Fibroblast of upper back skin (primary cell): ENCODE measurements around the gene MID1.

Experiments
- DNase-seq: peaks from one replicate; pipeline ENCODE4 v3.0.0-alpha.2; 2013

MID1 gene

GRCh38 chrX:10576777-10577447, 43.5 kb downstream of the MID1 start:
- DNase-seq = no peak

GRCh38 chrX:10576186-10576585, 44.2 kb downstream of the MID1 start:
- no peak for DNase-seq

DNA sequence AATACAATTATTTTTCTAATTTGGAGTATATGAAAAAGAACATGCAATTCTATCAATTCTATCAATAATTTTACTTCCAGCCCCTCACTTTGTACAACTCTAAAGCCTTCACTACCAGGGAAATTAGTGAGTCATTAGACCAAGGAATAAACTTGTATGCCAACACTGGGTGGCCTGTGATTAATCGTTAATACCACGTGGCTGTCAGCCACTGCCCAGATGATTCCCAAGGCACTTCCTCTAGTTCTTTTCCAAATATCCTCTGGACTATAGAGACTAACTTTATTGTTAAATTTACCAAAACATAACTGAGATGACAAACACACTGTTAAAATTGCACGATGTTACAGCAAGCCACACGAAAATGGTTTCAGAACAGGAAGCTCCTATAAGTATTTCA, 45.7 kb downstream of the MID1 start:
- no peak for DNase-seq

DNA sequence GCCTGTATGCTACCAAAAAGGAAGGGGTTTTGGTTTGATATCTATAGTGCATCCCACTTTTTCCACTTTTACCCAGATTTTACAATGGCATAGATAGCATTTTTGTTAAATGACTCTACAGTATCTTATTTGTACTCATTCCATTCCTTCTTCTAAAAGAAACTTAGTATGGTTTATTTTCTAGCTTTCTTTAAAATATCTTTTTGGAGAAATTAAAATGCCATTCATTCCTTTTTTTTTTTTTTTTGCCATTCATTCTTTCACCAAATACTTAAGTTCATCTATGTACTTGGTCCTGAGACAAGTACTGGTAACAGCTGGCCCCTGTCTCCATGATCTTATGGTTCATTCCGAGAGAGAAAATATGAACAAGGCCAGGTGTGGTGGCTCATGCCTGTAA, 49.1 kb downstream of the MID1 start:
- peak; percentile 57 for DNase-seq

DNA sequence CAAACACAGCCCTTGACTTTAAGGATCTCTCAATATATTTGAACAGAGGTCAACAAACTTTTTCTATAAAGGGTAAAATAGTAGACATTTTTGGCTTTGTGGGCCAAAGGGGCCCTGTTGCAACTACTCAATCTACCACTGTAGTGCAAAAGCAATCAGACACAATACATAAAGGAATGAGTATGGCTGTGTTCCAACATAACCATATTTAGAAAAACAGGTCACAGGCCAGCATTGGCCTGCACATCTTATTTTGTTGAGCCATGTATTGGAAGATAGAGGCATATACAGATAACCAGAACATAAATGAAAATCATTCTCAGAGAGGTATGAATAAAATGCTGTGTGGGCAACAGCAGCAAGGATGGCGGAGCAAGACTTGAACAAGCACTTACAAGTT, 49.8 kb downstream of the MID1 start:
- DNase-seq = no peak

- no peak for DNase-seq
Observed at GRCh38 chrX:10569946-10570345, 50.4 kb downstream of the MID1 start.

DNA sequence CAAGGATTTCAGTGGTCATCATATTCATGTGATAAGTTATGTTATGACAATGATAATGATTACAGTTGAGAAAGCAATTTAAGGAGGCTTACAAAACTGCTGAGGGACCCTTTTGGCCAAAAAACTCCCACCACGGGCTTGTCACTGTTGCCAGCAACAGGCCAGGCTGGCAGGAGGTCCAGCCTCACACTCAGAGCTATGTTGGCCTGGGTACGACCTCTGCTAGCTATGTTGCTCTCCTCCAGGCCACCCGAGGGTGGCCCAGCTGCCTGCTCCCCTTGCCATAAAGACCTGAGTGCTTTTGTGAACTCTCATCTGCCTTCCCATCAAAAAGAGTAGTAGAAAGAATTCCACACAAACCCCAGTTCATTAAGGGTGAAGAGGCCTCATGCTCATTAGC, 52.0 kb downstream of the MID1 start:
- DNase-seq = no peak

GRCh38 chrX:10567136-10567535, 53.2 kb downstream of the MID1 start:
- DNase-seq = no peak

- no peak for DNase-seq
Observed at GRCh38 chrX:10566716-10567097, 53.7 kb downstream of the MID1 start.

DNA sequence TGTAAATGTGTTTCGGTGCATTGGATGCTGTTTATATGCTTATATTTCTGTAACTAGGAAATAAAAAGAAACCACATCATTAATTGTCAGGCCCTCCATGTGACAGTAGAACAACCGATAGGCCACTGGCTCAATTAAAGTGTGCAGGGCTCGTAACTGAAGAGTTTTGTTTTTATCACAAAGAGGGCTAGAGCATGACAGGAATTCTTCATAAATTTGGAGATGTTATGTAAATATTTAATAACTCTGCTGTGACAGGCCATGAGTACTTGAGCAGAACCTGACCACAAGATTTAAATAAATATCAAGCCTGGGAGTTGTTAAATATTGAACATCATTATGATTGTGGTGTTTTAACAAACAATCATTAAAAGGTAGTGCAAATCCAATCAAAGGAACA, 55.9 kb downstream of the MID1 start:
- DNase-seq = no peak

- DNase-seq = no peak
Observed at GRCh38 chrX:10557166-10557565, 63.2 kb downstream of the MID1 start.

GRCh38 chrX:10556405-10556804, 64.0 kb downstream of the MID1 start:
- no peak for DNase-seq

DNA sequence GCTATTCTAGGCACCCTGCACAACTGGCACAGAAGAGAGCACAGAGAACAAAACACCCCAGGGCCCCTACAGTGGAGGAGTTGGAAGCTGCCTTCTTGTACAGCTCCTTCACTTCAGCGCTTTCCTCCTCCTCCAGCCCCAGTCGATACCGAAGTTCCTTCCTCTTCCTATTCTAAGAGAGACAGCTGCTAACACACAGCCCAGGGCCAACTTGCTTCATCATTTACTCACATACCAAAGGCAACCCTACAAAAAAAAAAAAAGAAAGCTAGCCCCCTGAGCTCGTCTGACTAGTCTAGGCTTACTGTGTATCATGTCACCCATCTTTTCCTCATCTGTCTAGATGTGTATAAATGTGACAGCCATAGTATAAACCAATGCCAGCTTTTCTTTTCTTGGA, 64.5 kb downstream of the MID1 start:
- no peak for DNase-seq

GRCh38 chrX:10554612-10555270, 65.6 kb downstream of the MID1 start:
- no peak for DNase-seq

DNA sequence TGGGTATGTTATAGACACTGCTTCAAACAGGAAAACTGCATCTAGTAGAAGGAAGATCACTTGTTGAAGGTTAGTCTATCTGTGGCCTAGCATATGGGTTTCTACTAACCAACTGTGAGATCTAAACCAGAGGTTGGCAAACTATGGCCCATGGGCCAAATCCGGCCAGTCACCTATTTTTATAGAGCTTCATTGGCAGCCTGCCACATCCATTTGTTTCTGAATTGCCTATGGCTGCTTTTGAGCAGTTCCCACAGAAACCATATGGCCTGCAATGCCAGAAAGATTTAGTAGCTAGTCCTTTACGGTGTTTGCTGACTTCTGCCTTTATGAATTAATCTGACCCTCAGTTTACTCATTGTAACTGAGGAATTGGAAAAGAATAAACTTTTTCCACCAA, 71.1 kb downstream of the MID1 start:
- DNase-seq = peak; percentile 23

- DNase-seq = no peak
Observed at GRCh38 chrX:10548688-10549087, 71.7 kb downstream of the MID1 start.

DNA sequence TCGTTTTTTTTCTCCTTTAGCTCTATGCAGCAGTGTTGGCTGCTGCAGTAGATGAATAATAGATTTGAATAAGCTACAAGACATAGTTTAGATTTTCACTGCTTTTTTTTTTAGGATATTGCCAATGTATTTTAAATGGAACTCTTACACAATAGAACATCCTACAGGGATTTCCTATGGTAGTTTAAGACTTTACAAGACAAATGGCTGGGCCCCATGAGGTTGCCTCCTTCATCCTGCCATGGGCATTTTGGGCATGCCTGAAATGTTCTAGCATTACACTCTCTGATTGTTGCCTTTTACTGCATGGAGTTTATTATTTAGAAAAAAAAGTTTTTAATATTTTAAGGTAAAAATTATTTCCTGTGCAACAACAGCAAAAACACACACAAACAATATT, 74.5 kb downstream of the MID1 start:
- no peak for DNase-seq

DNA sequence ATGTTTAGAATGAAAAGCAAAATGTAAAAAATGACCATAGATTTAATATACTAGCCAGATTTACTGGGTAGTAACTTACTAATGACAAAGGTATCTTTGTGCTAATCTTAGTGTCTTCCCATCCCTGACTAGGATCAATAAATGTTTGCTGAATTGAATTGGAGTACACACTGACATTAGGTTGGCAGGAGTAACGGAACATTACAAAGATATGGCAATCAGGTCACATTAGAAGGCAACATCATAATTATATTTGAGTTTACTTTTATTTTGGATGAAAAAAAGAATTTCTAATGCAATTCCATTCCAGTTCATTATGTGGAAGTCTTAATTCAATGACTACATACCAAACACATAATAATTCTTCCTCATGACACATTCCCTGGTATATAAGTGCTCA, 77.8 kb downstream of the MID1 start:
- DNase-seq = no peak

- peak; percentile 56 for DNase-seq
Observed at GRCh38 chrX:10538831-10539230, 81.6 kb downstream of the MID1 start.

GRCh38 chrX:10537308-10537707, 83.1 kb downstream of the MID1 start:
- no peak for DNase-seq

DNA sequence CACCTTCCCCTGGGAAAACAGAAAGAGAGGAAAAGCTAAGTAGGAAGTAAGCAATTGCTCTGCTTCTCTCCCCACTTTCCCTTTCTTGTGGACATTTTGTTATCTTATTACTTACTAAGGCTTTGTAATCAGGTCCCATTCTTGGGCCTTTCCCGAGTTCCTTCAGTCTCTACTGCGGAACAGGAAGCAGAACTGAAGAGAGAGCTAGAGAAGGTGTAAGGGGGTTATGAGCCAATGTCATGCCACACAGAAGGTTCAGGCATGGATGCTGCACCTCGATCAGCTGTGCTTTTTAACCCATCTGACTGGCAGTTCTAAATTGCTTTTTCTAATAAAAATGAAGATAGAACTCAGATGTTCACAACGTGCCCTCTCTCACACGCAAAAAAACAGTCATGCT, 83.6 kb downstream of the MID1 start:
- no peak for DNase-seq

GRCh38 chrX:10534611-10535010, 85.8 kb downstream of the MID1 start:
- DNase-seq = peak; percentile 47

DNA sequence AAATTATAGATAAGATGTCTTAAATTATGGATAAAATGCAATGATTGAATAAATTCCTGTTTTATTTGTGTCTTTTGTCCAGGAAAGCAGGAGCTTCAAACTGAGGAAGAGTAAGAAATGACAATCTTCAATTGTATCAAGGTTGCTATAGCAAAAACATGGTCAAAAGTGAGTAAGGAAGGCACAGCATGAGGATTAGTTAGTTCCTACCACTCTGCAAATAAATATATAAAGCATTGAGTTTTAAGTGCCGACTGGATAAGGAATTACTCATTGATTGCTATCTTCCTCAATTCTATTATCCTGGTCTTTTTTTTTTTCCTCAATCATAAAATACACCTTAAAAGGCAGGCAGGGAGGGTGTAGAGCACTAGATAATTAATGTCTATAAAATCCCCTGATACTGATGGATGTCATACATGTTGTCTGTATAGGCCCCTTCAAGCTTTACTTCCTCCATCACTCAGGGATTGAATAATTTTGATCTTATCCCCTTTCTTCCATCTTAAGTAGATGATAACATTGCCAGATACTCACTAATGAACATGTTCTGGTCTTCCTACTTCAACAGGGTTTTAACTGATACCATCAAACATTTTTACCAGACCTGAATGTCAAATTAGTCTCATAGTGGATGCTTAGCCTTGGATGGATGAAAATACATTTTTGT, 86.6 kb downstream of the MID1 start:
- no peak for DNase-seq

- no peak for DNase-seq
Observed at GRCh38 chrX:10531927-10532326, 88.5 kb downstream of the MID1 start.

GRCh38 chrX:10529344-10529743, 91.0 kb downstream of the MID1 start:
- peak; percentile 57 for DNase-seq
